MM.1S (cell line): ENCODE data around the gene GATA2.

Source experiments
- DNase-seq: peaks from one replicate; pipeline ENCODE4 v3.0.0-alpha.2; 2015
- H2AFZ ChIP-seq: fragments of 300-600 bp; sonication (generic); 2 replicates; pipeline ENCODE4 v1.6.0; 2016; ENCODE audit warnings: antibody characterized with exemption, low read length
- H3F3A ChIP-seq: fragments of 300-600 bp; sonication (generic); 2 replicates; pipeline ENCODE4 v1.6.1; 2016; ENCODE audit warnings: mild to moderate bottlenecking, antibody characterized with exemption, low read length, moderate library complexity, mixed read lengths; ENCODE audit not compliant: insufficient read depth
- H3K27ac ChIP-seq: fragments of 300-600 bp; sonication (generic); 2 replicates; pipeline ENCODE4 v1.5.1; 2016; ENCODE audit warnings: mild to moderate bottlenecking, low read length
- H3K27me3 ChIP-seq: fragments of 300-600 bp; sonication (generic); replicated peaks from 2 replicates; pipeline ENCODE4 v1.6.0; 2016; ENCODE audit warnings: low read length; ENCODE audit not compliant: insufficient read depth
- H3K36me3 ChIP-seq: fragments of 300-600 bp; sonication (generic); replicated peaks from 2 replicates; pipeline ENCODE4 v1.6.1; 2016; ENCODE audit warnings: mild to moderate bottlenecking, low read length, mixed read lengths; ENCODE audit not compliant: insufficient read depth
- H3K4me1 ChIP-seq: fragments of 300-600 bp; sonication (generic); 2 replicates; pipeline ENCODE4 v1.6.1; 2016; ENCODE audit warnings: low read length, mixed read lengths
- H3K4me2 ChIP-seq: fragments of 300-600 bp; sonication (generic); 2 replicates; pipeline ENCODE4 v1.6.0; 2016; ENCODE audit warnings: low read depth, low read length
- H3K4me3 ChIP-seq: fragments of 300-600 bp; sonication (generic); 2 replicates; pipeline ENCODE4 v1.5.1; 2016; ENCODE audit warnings: low read length, mixed read lengths
- H3K79me2 ChIP-seq: fragments of 300-600 bp; sonication (generic); 2 replicates; pipeline ENCODE4 v1.6.1; 2016; ENCODE audit warnings: mixed run types, low read length, mixed read lengths
- H3K9ac ChIP-seq: fragments of 300-600 bp; sonication (generic); 2 replicates; pipeline ENCODE4 v1.6.1; 2016; ENCODE audit warnings: low read length, mixed read lengths
- H3K9me2 ChIP-seq: fragments of 300-600 bp; sonication (generic); replicated peaks from 2 replicates; pipeline ENCODE4 v1.6.1; 2016; ENCODE audit warnings: mild to moderate bottlenecking, low read length, mixed read lengths; ENCODE audit not compliant: insufficient read depth
- H3K9me3 ChIP-seq: fragments of 300-600 bp; sonication (generic); replicated peaks from 2 replicates; pipeline ENCODE4 v1.6.1; 2016; ENCODE audit warnings: mild to moderate bottlenecking, low read length, mixed read lengths; ENCODE audit not compliant: insufficient read depth
- H4K20me1 ChIP-seq: fragments of 300-600 bp; sonication (generic); 2 replicates; pipeline ENCODE4 v1.6.1; 2016; ENCODE audit warnings: mild to moderate bottlenecking, low read length, moderate library complexity, mixed read lengths; ENCODE audit not compliant: insufficient read depth
- EZH2 ChIP-seq: fragments of 300-600 bp; sonication (generic); optimal IDR thresholded peaks from 2 replicates; pipeline ENCODE3; 2017; ENCODE audit warnings: low read depth, mild to moderate bottlenecking, antibody characterized with exemption, low read length, mixed read lengths
- EZH2phosphoT487 ChIP-seq: fragments of 300-600 bp; sonication (generic); IDR thresholded peaks from 2 replicates; pipeline ENCODE4 v1.6.1; 2018; ENCODE audit warnings: antibody characterized with exemption, low read length
- TF ChIP-seq, protein P1 (sequence below): fragments of 300-600 bp; sonication (generic); IDR thresholded peaks from 2 replicates; pipeline ENCODE4 v1.5.1; 2016; ENCODE audit warnings: antibody characterized with exemption, low read length, mixed read lengths

Gene GATA2

DNA sequence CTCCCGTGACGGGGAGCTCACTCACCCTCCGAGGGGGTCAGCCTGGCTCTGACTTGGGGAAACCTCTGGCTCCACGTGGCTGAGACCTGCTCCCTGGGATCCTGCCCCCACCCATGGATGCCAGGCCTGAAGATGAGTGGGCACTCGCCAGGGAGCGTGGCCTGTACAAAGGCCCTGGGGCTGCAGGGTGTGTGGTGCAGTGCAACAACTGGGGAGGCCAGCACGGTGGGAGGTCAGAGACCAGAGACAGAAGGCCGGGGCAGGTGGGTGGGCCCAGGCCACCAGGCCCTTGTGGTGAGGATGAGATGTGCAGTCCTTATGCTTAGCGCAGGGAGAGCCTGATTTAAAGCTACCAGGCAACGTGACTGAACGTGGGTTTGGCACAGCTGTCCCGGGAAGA, 31.3 kb downstream of the GATA2 start:
- H3K9me3 ChIP-seq = no peaks in the 10 kb centered on the region
- H3K4me3 ChIP-seq = no peak overlapping the region
- H3K27ac ChIP-seq = no peak overlapping the region
- DNase-seq = no peak
- H3K9ac ChIP-seq = no peak overlapping the region
- H3K27me3 ChIP-seq = peaks cover 95% of the 10 kb centered on the region
- H3F3A ChIP-seq = no peaks in the 10 kb centered on the region
- no peaks in the 10 kb centered on the region for H3K4me1 ChIP-seq
- no peak overlapping the region for H3K4me2 ChIP-seq
- H3K79me2 ChIP-seq = no peaks in the 10 kb centered on the region
- no peaks in the 10 kb centered on the region for H3K36me3 ChIP-seq
- H3K9me2 ChIP-seq = no peaks in the 10 kb centered on the region
- TF ChIP-seq EZH2phosphoT487 (no peak), EZH2 (no peak)
- TF ChIP-seq, protein P1, sequence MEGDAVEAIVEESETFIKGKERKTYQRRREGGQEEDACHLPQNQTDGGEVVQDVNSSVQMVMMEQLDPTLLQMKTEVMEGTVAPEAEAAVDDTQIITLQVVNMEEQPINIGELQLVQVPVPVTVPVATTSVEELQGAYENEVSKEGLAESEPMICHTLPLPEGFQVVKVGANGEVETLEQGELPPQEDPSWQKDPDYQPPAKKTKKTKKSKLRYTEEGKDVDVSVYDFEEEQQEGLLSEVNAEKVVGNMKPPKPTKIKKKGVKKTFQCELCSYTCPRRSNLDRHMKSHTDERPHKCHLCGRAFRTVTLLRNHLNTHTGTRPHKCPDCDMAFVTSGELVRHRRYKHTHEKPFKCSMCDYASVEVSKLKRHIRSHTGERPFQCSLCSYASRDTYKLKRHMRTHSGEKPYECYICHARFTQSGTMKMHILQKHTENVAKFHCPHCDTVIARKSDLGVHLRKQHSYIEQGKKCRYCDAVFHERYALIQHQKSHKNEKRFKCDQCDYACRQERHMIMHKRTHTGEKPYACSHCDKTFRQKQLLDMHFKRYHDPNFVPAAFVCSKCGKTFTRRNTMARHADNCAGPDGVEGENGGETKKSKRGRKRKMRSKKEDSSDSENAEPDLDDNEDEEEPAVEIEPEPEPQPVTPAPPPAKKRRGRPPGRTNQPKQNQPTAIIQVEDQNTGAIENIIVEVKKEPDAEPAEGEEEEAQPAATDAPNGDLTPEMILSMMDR = no peak
- no peaks in the 10 kb centered on the region for H4K20me1 ChIP-seq
- no peak overlapping the region for H2AFZ ChIP-seq

DNA sequence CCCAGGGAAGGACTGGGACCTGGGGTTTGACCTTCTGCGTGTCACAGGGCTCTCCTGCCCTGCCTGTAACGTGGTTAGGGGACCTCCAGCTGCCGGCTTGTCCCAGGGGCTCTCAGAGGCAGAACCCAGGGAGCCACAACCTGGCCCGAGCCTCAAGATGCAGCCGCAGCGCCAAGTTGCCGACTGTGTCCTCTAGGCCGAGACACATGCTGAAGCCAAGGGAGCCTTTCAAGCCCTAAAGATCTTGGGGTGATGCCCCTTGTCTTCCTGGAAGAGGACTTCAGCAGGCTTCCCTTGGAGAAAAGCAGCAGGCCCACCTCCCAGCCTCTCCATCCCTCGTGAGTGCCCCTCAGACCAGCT, 33.6 kb downstream of the GATA2 start:
- Histone ChIP-seq H3K4me2 (no peak overlapping the region), H4K20me1 (no peaks in the 10 kb centered on the region), H3K27ac (no peak overlapping the region), H3K79me2 (no peaks in the 10 kb centered on the region), H3K27me3 (peaks cover 95% of the 10 kb centered on the region), H2AFZ (no peak overlapping the region), H3K9ac (no peak overlapping the region), H3K4me3 (no peak overlapping the region), H3K4me1 (no peaks in the 10 kb centered on the region), H3F3A (no peaks in the 10 kb centered on the region), H3K9me2 (no peaks in the 10 kb centered on the region), H3K9me3 (no peaks in the 10 kb centered on the region), H3K36me3 (no peaks in the 10 kb centered on the region)
- TF ChIP-seq EZH2phosphoT487 (no peak), EZH2 (no peak)
- TF ChIP-seq, protein P1 = no peak
- DNase-seq = no peak

DNA sequence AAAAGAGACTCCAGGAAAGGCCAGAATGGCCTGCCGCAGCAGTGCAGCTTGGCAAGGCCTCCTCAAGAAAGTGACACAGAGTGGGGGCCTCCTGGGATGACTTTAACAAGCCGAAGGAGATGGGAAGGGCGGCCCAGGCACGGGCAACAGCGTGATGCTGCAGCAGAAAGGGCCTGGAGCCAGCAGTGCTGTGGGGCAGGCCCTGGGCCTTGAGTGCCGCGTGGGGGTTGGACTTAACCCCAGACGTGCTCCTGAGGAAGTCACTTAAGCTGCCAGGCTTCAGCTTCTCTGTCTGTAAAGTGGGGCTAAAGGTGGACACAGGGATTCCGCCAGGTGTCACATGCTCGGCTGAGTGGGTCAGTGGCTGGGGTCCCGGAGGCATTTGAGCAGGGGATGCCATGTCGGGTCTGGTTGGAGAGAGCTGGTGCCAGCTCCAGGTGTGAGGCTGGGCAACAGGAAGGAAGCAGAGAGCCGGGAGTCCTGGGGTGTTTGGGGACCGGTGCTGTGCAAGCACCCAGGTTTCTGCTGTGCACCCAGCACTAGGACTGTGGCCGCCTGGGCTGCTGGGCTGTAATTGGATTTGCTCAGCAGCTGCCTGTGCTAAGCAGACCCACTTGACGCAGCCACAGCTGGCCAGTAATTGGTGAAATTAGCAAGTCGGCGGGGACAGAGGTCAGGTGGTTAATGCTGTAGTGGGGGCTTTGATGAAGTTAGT, 34.1 kb downstream of the GATA2 start:
- H3K9me3 ChIP-seq = no peaks in the 10 kb centered on the region
- H3K27ac ChIP-seq = no peak overlapping the region
- H3K4me1 ChIP-seq = no peaks in the 10 kb centered on the region
- no peaks in the 10 kb centered on the region for H3K36me3 ChIP-seq
- no peaks in the 10 kb centered on the region for H4K20me1 ChIP-seq
- no peak overlapping the region for H2AFZ ChIP-seq
- H3F3A ChIP-seq = no peaks in the 10 kb centered on the region
- H3K9me2 ChIP-seq = no peaks in the 10 kb centered on the region
- H3K4me3 ChIP-seq = no peak overlapping the region
- TF ChIP-seq, protein P1 = no peak
- TF ChIP-seq EZH2phosphoT487 (no peak), EZH2 (no peak)
- peaks cover 95% of the 10 kb centered on the region for H3K27me3 ChIP-seq
- H3K79me2 ChIP-seq = no peaks in the 10 kb centered on the region
- no peak for DNase-seq
- H3K9ac ChIP-seq = no peak overlapping the region
- H3K4me2 ChIP-seq = no peak overlapping the region
